ENCODE results near the gene CCDC78. TPM values are rescaled to one million over a fixed set of nuclear protein-coding genes. Genes with fewer than 3 reads are reported as not detected.
"Not testable (repeated sequence)": the region's sequence is repeated elsewhere in the genome, so short reads cannot be mapped to it uniquely, and the experiment has no call there.

Gene CCDC78
- total RNA-seq, 1 donor from 2014 or later: 0.85 TPM

- Mint-ChIP-seq H3K27ac (ENCODE audit: unreplicated experiment) (no peak overlapping the region), H3K4me3 (ENCODE audit: unreplicated experiment) (no peak overlapping the region), H3K4me1 (ENCODE audit: unreplicated experiment) (peaks cover 11% of the 10 kb centered on the region), H3K36me3 (ENCODE audit: low read depth, unreplicated experiment) (no peaks in the 10 kb centered on the region), H3K9me3 (ENCODE audit: unreplicated experiment) (no peaks in the 10 kb centered on the region), H3K27me3 (ENCODE audit: unreplicated experiment) (peaks cover 3% of the 10 kb centered on the region)
- TF ChIP-seq CTCF (IDR thresholded peaks at IDR 0.05; ENCODE audit: unreplicated experiment): no peak
- no peak for DNase-seq (ENCODE audit: low spot score)
Measured at GRCh38 chr16:754656-755055, 28.4 kb upstream of the CCDC78 start.

GRCh38 chr16:754121-754607, 27.9 kb upstream of the CCDC78 start:
- H3K36me3 Mint-ChIP-seq (ENCODE audit: low read depth, unreplicated experiment); H3K27ac Mint-ChIP-seq (ENCODE audit: unreplicated experiment); H3K4me3 Mint-ChIP-seq (ENCODE audit: unreplicated experiment); H3K27me3 Mint-ChIP-seq (ENCODE audit: unreplicated experiment); H3K9me3 Mint-ChIP-seq (ENCODE audit: unreplicated experiment); DNase-seq (ENCODE audit: low spot score): not testable (repeated sequence)
- peaks cover 11% of the 10 kb centered on the region for H3K4me1 Mint-ChIP-seq (ENCODE audit: unreplicated experiment)

GRCh38 chr16:752007-752312, 25.7 kb upstream of the CCDC78 start:
- Mint-ChIP-seq H3K4me3 (ENCODE audit: unreplicated experiment) (no peak overlapping the region), H3K4me1 (ENCODE audit: unreplicated experiment) (peaks cover 11% of the 10 kb centered on the region), H3K27ac (ENCODE audit: unreplicated experiment) (peak overlapping the region; percentile 18), H3K9me3 (ENCODE audit: unreplicated experiment) (no peaks in the 10 kb centered on the region), H3K36me3 (ENCODE audit: low read depth, unreplicated experiment) (no peaks in the 10 kb centered on the region), H3K27me3 (ENCODE audit: unreplicated experiment) (peaks cover 3% of the 10 kb centered on the region)
- no peak for TF ChIP-seq CTCF (IDR thresholded peaks at IDR 0.05; ENCODE audit: unreplicated experiment)
- DNase-seq (ENCODE audit: low spot score): no peak

- Mint-ChIP-seq H3K36me3 (ENCODE audit: low read depth, unreplicated experiment) (no peaks in the 10 kb centered on the region), H3K4me1 (ENCODE audit: unreplicated experiment) (peaks cover 11% of the 10 kb centered on the region), H3K27me3 (ENCODE audit: unreplicated experiment) (peaks cover 1% of the 10 kb centered on the region), H3K9me3 (ENCODE audit: unreplicated experiment) (no peaks in the 10 kb centered on the region), H3K27ac (ENCODE audit: unreplicated experiment) (no peak overlapping the region), H3K4me3 (ENCODE audit: unreplicated experiment) (peak overlapping the region; percentile 47)
- no peak for DNase-seq (ENCODE audit: low spot score)
- no peak for TF ChIP-seq CTCF (IDR thresholded peaks at IDR 0.05; ENCODE audit: unreplicated experiment)
Measured at GRCh38 chr16:751152-752006, 25.1 kb upstream of the CCDC78 start.

GRCh38 chr16:750485-750884, 24.2 kb upstream of the CCDC78 start:
- Mint-ChIP-seq H3K27ac (ENCODE audit: unreplicated experiment) (no peak overlapping the region), H3K36me3 (ENCODE audit: low read depth, unreplicated experiment) (no peaks in the 10 kb centered on the region), H3K4me3 (ENCODE audit: unreplicated experiment) (no peak overlapping the region), H3K4me1 (ENCODE audit: unreplicated experiment) (peaks cover 11% of the 10 kb centered on the region), H3K9me3 (ENCODE audit: unreplicated experiment) (no peaks in the 10 kb centered on the region), H3K27me3 (ENCODE audit: unreplicated experiment) (no peaks in the 10 kb centered on the region)
- DNase-seq (ENCODE audit: low spot score): no peak
- TF ChIP-seq CTCF (IDR thresholded peaks at IDR 0.05; ENCODE audit: unreplicated experiment): no peak
